NCI-H1105 (cell line): ENCODE data around the gene FEM1B.

Experiments
- DNase-seq: peaks from one replicate; lab custom pipeline; 2025; lab: John Stamatoyannopoulos, UW

FEM1B gene

GRCh38 chr15:68326711-68327354 is 49.3 kb downstream of the FEM1B start:
- DNase-seq = no peak

DNA sequence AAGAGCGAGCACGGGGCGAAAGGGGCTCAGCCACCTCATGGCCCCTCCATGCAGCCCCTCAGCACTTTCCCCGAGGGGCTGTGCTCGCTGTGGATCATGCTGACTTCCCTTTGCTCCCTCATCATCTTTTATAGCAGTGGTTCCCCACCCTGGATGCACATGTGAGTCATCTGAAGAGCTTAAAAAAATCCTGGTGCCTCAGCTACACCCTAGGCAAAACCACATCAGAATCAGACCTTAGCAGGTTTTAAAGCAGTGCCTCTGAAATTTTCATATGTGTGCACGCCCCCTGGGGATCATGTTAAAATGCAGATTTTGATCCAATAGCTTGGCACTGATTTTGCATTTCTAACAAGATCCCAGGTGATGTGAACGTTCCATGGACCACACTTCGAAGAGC is 50.9 kb downstream of the FEM1B start:
- no peak for DNase-seq

GRCh38 chr15:68328964-68329363 is 51.4 kb downstream of the FEM1B start:
- DNase-seq = no peak

DNA sequence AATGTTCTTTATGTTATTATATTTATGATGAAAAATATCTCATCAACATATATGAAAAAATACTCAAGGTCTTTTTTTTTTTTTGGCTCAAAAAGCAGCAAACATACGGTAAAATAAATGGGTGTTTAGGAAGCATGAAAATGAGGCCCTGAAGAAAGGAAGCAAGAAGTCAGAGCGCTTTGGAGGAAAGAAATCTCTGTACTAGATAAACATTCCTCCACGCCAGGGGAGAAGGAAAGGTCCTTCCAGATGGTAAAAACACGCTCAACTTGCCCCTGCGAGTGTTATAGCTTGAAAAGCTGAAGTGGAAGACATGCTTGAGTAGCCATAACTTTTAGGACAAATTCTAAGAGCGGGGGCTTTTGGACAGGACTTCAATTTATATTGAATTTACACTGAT is 52.9 kb downstream of the FEM1B start:
- no peak for DNase-seq

GRCh38 chr15:68330901-68331300 is 53.4 kb downstream of the FEM1B start:
- no peak for DNase-seq

DNA sequence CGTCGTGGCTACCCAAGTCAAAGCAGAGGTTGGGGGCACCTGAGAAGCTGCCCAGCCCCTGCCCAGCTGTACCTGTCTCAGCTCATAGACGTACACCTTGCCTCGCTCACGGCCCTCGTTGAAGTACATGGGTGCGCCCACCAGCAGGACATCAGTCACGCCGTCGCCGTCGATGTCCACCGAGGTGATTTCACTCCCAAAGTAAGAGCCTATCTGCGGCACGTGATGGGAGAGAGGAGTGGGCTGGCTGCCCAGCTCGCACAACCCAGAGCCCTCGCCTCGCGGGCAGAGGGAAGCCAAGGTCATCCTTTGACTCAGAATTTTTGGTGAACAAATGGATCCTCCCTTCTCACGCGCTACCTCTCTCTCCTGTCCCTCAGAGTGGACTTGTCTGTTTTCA is 54.7 kb downstream of the FEM1B start:
- DNase-seq = no peak

DNA sequence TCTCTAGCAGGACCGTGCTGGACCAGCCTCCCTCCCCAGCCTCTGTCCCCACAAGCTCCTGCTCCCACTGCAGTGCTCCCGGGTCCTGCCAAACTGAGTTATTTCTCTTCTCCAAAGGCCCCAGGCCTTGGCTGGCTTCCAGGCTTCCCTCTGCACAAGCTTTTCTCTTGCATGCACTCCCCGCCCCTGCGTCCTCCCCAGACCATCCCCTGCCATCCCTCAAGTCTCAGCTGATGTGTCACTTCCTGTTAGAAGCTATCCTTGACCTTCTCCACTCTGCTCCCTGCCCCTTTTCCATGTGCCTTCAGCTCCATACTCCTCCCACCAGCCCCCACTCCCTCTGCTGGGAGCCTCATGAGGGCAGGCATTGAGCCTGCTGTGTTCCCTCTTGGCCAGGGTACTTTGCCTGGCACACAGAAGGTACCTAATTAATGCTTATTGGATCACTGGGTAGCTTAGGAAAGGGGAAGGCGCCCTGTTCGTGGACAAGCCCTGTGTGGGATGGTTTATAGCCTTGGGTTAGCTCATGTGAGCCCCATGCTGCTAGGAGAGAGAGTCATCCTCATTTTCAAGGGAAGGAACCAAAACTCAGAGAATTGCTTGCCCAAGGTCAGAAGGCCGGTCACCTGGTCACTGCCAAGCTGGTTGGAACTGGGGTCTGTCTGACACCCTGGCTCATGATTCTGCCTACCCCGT is 56.4 kb downstream of the FEM1B start:
- no peak for DNase-seq

GRCh38 chr15:68334661-68335124 is 57.1 kb downstream of the FEM1B start:
- no peak for DNase-seq

DNA sequence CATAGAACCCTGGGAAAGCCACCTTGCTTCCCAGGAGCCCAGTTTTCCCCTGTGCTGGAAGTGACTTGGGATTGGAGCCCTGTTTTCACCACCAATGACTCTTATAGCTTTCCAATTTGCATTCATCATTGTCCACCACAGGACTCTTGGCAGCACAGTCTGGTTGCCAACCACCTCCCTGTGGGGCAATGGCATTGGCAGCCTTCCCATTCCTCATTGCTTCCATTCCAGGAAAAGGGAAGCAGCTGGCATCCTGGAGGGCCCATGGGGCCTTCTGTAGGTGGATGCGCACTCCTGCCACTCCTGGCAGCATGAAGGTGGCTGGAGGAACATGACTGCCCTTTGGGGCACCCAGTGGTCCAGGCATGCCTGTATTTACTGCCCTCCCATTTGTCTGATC is 57.7 kb downstream of the FEM1B start:
- DNase-seq = peak; percentile 67

GRCh38 chr15:68335655-68336054 is 58.1 kb downstream of the FEM1B start:
- DNase-seq = no peak

GRCh38 chr15:68336516-68336915 is 59.0 kb downstream of the FEM1B start:
- no peak for DNase-seq

- no peak for DNase-seq
Measured at GRCh38 chr15:68337826-68338225, 60.3 kb downstream of the FEM1B start.

- no peak for DNase-seq
Measured at GRCh38 chr15:68339481-68339880, 61.9 kb downstream of the FEM1B start.

DNA sequence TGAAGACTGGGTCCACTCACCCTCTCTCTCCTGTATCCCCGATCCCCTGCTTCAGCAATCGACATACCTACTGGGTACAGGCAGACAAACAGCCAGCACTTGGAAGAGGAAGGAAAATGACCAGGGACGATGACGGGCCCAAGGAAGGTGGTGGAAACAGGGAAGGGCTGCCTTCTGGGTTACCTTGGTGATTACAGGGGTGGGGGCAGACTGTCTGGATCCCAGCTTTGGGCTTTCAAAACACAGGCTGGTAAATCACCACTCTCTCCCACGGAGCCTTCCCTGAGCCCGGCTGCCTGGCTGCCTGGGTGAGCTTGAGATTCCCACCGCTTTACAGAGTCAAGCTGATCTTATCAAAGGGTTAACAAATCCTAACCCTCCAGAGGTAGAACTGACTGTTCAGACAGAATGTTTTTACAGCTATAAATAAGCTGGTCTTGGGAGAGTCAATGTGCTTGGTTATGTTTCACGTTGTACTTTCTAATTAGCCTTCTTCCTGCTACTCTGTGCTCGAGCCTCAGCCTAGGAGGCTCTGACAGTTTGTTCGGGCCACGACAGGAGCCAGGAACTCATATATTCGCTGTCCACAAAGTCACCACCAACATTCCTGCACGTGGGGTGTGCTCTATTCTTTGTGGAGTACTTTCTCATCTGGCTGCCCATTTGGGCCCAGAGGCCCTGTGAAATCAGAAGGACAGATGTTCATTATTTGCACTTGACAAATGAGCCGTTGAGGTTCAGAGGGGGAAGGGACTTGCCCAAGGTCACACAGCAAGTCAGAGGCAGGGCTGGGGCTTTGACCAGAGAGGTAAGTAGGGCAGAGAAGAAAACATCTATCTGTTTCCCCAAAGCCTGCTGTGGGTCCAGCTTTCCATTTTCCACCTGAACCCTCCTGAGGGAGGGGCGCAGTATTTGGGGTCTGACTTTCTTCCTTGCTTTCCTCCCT is 63.5 kb downstream of the FEM1B start:
- no peak for DNase-seq

GRCh38 chr15:68341760-68342725 is 64.5 kb downstream of the FEM1B start:
- no peak for DNase-seq

DNA sequence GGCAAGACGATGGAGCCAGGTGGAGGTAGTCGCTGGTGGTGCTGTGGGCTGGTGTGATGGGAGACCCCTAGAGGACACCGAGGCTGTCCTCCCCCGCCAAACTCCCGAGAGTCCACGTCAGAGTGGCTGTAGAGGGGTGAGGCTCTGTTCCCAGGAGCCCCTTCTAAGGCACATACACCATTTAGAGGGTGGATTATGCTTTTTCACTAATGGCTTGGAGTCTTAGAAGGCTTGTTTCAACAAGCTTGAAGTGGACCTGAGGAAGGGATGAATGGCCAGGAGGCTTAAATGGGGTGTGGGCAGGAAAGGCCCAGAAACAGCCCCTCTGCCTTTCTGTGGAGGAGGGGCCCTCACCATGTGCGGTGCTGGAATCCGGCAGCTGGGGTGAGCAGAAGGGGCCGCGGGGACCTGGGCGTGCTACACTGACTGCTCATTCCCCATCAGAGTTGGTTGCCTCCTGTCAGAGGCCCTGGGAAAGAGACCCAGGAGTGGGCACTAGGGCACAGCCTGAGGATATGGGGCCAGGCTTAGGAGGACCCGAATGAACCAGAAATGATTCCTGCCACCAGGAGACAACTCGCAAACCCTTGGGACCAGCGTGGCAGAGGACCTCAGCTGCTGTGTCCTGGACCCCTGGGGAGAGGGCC is 66.2 kb downstream of the FEM1B start:
- no peak for DNase-seq

- DNase-seq = no peak
Measured at GRCh38 chr15:68344600-68344999, 67.1 kb downstream of the FEM1B start.
